ENCODE results near the gene MAGI2. TPM values are rescaled to one million over a fixed set of nuclear protein-coding genes. Genes with fewer than 3 reads are reported as not detected.

The MAGI2 gene
- total RNA-seq, 2 donors from 2014 or later = 3.9 to 10.5 TPM

DNA sequence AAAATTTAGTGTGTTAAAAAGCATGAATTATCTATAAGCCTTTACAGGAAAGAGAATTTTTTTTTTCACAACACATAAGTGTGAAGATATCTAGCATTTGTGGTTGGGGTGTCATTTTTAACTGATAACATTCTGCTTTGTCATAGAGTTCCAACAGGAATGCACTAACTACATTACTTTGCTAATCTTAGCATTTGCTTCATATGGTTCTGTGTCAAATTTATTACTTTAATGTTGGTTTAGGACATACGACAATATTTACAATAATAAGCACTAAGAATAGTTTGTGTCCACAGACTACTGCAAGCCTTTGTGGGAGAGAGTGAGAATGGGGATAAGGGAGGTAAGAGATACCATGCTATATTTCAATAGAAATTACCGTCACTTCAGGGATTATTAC lies 40.6 kb upstream of the MAGI2 start:
- no peak for TF ChIP-seq POLR2A (IDR thresholded peaks at IDR 0.05)
- TF ChIP-seq, protein P1, sequence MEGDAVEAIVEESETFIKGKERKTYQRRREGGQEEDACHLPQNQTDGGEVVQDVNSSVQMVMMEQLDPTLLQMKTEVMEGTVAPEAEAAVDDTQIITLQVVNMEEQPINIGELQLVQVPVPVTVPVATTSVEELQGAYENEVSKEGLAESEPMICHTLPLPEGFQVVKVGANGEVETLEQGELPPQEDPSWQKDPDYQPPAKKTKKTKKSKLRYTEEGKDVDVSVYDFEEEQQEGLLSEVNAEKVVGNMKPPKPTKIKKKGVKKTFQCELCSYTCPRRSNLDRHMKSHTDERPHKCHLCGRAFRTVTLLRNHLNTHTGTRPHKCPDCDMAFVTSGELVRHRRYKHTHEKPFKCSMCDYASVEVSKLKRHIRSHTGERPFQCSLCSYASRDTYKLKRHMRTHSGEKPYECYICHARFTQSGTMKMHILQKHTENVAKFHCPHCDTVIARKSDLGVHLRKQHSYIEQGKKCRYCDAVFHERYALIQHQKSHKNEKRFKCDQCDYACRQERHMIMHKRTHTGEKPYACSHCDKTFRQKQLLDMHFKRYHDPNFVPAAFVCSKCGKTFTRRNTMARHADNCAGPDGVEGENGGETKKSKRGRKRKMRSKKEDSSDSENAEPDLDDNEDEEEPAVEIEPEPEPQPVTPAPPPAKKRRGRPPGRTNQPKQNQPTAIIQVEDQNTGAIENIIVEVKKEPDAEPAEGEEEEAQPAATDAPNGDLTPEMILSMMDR (IDR thresholded peaks at IDR 0.05) = no peak
- no peaks in the 10 kb centered on the region for H3K9me3 ChIP-seq
- 44 to 45% methylated on average over 2 of the region's 2 CpGs for WGBS, 2 donors
- intact Hi-C loops (cut with DNase I) = no loop called here
- DNase-seq (no peak), ATAC-seq (no peak)
- no peak overlapping the region for H3K27ac ChIP-seq
- H3K36me3 ChIP-seq (replicated peaks in 1 of 2; ENCODE audit: insufficient read depth in 1 of 2, low read depth in 2 of 2) = no peaks in the 10 kb centered on the region
- H3K27me3 ChIP-seq = no peaks in the 10 kb centered on the region
- no peak overlapping the region for H3K4me3 ChIP-seq
- H3K4me1 ChIP-seq = no peaks in the 10 kb centered on the region

DNA sequence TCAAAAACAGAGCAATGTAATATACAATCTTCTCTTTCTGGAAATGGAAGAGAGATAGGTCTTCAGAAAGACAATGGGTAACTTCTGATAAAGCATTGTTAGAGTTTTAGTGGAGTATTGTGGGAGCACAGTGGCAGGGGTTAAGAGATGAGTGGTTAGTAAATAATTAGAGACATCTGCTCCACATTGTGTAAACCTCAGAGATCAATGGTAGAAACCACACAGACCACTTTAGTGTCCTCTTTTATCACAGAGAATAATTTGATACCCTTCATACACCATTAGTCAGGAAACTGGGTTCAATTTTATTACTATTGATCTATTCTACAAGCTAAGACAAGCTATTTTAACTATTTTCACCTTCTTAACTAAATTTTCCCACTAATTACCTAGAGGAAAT lies 35.9 kb upstream of the MAGI2 start:
- H3K36me3 ChIP-seq (replicated peaks in 1 of 2; ENCODE audit: insufficient read depth in 1 of 2, low read depth in 2 of 2) = no peaks in the 10 kb centered on the region
- intact Hi-C loops (cut with DNase I) = no loop called here
- DNase-seq = no peak
- H3K4me1 ChIP-seq = no peaks in the 10 kb centered on the region
- no peaks in the 10 kb centered on the region for H3K27me3 ChIP-seq
- ATAC-seq = no peak
- H3K9me3 ChIP-seq = no peaks in the 10 kb centered on the region
- no peak for TF ChIP-seq POLR2A (IDR thresholded peaks at IDR 0.05)
- TF ChIP-seq, protein P1 (IDR thresholded peaks at IDR 0.05) = no peak
- H3K27ac ChIP-seq = no peak overlapping the region
- H3K4me3 ChIP-seq = no peak overlapping the region

DNA sequence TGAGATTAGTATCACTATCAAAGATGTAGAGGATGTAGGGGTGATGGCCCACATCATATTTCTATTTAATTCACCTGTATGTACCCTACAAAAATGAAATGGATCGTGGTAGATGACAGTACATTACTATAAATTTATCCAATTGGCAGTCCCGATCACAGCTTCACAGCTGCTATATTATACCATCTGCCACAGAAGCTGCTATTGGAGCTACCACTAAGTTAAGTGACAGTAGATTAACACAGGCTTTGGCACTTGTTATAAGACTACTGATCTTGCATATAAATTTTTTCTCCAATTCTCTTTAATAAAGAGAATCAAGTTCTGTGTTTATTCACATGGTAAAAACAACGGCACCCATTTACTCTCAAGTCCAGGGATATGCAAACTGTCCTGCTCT lies 24.9 kb upstream of the MAGI2 start:
- H3K36me3 ChIP-seq (replicated peaks in 1 of 2; ENCODE audit: insufficient read depth in 1 of 2, low read depth in 2 of 2) = no peaks in the 10 kb centered on the region
- ATAC-seq (no peak), DNase-seq (no peak)
- WGBS, 2 donors = 60 to 76% methylated on average over 3 of the region's 3 CpGs
- no peaks in the 10 kb centered on the region for H3K27me3 ChIP-seq
- no peaks in the 10 kb centered on the region for H3K4me1 ChIP-seq
- H3K9me3 ChIP-seq = no peaks in the 10 kb centered on the region
- H3K4me3 ChIP-seq = no peak overlapping the region
- TF ChIP-seq, protein P1 (IDR thresholded peaks at IDR 0.05) = no peak
- no peak for TF ChIP-seq POLR2A (IDR thresholded peaks at IDR 0.05)
- no peak overlapping the region for H3K27ac ChIP-seq
- intact Hi-C loops (cut with DNase I) = no loop called here

DNA sequence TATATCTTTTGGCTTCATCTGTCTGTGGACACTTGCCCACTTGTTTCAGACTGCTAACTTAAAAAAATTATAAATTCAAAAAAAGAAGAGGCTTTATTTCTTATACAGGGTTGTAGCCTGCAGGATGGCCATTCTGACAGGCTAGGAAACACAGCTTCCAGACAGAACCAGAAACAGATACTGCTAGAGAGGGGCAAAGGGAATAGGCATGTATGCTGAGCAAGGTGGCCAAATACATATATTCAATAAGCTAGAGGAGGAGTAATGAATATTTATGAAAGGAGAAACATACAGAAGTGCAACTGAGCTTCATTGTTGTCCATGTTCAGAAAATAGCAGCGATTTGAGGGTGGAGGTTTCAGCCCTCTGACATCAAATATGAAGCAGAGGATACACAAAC lies 22.0 kb upstream of the MAGI2 start:
- Histone ChIP-seq H3K4me1 (no peaks in the 10 kb centered on the region), H3K27ac (no peak overlapping the region), H3K4me3 (no peak overlapping the region), H3K36me3 (replicated peaks in 1 of 2; ENCODE audit: insufficient read depth in 1 of 2, low read depth in 2 of 2) (no peaks in the 10 kb centered on the region), H3K9me3 (no peaks in the 10 kb centered on the region), H3K27me3 (no peaks in the 10 kb centered on the region)
- no peak for ATAC-seq
- DNase-seq = no peak
- WGBS, 2 donors = 41 to 47% methylated on average over 1 of the region's 1 CpG
- TF ChIP-seq, protein P1 (IDR thresholded peaks at IDR 0.05) = no peak
- TF ChIP-seq POLR2A (IDR thresholded peaks at IDR 0.05) = no peak
- intact Hi-C loops (cut with DNase I) = no loop called here

DNA sequence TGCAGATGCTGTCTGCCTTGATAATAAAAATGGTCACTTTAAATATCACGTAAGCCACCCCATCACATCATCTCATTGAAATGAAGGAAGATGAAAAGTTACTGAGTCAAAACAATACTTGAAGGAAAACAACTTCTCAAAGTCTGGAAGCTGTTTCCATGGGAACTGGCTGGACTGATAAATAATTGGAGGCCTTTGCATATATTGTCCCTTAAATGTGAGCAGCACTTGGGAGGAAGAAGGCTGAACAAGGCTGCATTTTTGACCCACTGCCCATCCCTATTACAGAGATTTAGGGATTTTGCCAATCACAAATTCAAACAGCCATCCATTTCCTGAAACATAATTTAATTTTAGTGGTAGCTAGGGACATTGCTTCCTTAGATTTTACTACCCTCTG lies 18.2 kb upstream of the MAGI2 start:
- Histone ChIP-seq H3K4me1 (no peaks in the 10 kb centered on the region), H3K27ac (no peak overlapping the region), H3K27me3 (no peaks in the 10 kb centered on the region), H3K9me3 (no peaks in the 10 kb centered on the region), H3K4me3 (no peak overlapping the region), H3K36me3 (replicated peaks in 1 of 2; ENCODE audit: insufficient read depth in 1 of 2, low read depth in 2 of 2) (no peaks in the 10 kb centered on the region)
- intact Hi-C loops (cut with DNase I) = no loop called here
- no peak for DNase-seq
- no peak for ATAC-seq
- TF ChIP-seq, protein P1 (IDR thresholded peaks at IDR 0.05) = no peak
- TF ChIP-seq POLR2A (IDR thresholded peaks at IDR 0.05) = no peak
- 57 to 79% methylated on average over 1 of the region's 1 CpG for WGBS, 2 donors

All from body of pancreas (tissue), 4 donors.